TTC549 (cell line): ENCODE results near the gene PDE4DIP.
"Not testable (repeated sequence)": the region's sequence is repeated elsewhere in the genome, so short reads cannot be mapped to it uniquely, and the experiment has no call there.

ENCODE experiments used
- FAIRE-seq: peaks from 2 replicates; lab custom pipeline; 2012; peaks lifted over from hg19 to GRCh38; lab: Jason Lieb, UNC

PDE4DIP gene

DNA sequence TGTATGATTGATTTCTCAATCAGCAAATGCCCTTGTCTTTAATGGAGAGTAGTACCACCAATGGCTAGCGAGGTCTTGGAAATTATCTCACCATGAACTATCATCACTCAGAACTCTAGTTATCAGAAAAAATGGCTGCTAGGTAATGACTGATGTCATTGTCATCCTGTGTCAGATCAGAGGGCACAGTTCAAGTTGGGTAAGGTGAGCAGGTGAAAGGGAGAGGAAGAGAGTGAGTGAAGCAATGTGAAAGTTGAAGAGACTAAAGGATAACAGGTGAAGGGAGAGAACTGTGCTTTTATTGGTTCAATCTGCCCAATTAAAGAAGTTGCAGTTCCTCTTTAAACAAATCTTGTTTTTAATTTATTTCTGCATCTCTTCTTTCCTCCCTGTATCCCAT lies 76.8 kb downstream of the PDE4DIP start:
- not testable (repeated sequence) for FAIRE-seq

DNA sequence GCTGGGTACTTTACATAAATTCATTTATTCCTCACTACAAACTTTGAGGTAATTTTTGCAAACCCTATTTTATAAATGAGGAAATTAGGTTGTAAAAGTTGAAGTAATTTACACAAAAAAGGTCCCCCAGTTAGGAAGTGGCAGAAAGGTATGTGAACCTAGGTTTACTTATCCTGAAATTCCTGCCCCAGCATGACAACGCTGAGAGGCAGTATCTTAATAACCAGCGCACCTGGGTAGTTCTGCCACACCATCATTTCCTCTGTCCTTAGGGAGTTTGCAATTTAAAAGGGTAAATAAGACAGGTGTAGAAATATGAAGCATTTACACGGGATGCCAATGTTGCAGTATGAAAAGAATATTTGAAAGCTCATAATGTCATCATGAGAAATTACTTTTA lies 79.6 kb downstream of the PDE4DIP start:
- not testable (repeated sequence) for FAIRE-seq

DNA sequence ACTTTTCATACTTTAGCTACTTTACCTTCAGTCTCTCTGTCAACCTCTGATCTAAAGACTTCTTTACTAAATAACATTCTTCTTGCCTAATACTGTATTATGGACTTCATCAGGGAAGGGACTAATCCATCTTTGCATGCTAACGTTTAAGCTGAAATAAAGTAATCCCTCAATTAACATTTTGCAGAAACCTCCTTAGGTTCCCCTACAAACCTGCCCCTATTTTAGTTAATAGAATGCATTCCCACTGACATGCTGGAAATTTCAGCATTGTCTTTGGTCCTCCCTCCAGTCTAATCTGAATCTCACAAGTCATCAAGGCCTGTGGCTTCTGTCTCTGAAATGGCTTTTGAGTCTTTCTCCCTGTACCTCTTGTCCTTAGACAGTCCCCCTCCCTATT lies 83.4 kb downstream of the PDE4DIP start:
- not testable (repeated sequence) for FAIRE-seq

DNA sequence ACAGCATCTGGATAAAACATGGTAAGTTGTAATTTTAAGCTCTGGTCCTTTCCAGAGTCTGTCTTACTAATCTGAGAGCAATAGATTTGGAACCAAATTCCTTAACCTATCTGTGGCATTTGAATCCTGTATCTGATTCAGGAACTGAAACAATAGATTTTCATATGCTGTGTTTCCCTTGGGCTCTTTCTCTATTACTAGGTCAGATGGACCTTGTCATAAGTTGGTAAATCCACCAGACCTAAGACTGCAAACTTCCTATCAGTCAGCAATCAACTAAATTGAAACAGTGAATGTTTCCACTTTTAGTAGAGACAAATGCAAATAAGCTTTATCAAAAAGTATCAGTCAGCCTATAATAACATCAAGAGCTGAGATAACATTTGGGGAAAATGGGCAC lies 85.0 kb downstream of the PDE4DIP start:
- FAIRE-seq: not testable (repeated sequence)

DNA sequence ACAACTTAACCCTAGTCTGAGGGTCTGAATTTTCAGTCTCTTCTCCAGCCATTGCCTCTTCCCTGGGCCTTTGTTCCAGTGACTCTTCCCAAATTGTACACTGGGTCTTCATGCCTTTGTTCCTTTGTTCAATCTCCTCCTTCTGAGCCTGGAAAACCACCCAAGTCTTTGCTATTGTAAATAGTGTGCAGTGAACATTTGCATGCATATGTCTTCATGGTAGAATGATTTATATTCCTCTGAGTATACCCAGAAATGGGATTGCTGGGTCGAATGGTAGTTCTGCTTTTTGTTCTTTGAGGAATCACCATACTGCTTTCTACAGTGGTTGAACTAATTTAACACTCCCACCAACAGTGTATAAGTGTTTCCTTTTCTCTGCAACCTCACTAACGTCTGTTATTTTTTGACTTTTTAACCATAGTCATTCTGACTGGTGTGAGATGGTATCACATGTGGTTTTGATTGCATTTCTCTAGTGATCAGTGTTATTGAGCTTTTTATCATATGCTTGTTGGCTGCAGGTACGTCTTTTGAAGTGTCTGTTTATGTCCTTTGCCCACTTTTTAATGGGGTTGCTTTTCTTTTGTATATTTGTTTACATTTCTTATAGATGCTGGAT lies 91.3 kb downstream of the PDE4DIP start:
- FAIRE-seq: not testable (repeated sequence)

DNA sequence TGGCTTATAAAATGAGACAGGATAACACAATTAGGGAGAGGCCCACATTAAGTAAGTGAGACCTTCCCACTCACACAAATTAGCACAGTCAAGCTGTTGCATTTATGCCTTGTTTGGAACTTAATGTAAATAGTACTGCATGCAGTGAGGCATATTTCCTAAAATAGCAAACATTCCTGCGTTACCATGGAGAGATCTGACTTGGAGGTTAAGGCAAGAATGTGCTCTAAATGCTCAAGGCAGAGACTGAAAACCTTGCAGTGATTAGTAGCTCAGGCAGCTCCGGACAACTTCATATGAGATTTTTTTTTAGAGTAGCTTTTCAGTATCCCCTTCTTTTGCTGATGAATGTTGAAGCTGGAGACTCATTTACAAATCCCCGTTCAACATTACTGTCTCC lies 98.7 kb downstream of the PDE4DIP start:
- peak; percentile 73 for FAIRE-seq

DNA sequence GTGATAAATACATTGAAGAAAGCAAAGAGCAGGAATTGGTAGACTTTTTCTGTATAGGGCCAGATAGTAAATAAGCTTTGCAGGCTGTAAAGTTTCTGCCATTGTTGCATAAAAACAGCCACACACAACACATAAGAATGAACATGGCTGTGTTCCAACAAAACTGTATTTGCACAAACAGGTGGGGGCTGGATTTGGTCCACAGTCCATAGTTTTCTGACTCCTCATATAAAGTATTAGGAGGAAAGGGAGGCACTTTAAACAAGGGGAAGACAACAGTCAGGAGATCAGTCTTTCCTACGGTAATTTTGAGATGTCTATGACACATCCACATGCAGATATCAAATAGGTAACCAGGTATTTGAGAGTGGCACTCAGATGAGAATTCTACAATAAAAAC lies 100.9 kb downstream of the PDE4DIP start:
- not testable (repeated sequence) for FAIRE-seq

DNA sequence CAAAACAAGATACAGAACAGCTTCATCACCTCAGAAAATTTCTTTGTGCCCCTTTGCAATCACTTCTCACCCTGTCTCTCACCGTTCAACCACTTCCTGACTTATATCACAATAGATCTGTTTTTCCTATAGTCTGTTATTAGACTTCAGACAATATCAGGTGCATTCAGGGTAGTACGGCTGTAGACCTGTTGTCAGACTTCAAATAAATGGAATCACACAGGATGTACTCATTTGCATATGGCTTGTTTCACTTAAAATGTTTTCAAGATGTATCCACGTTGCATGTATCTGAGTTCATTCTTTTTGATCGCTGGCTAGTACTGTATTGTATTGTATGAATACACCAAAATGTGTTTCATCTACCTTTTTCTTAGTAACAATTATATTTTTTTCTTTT lies 104.5 kb downstream of the PDE4DIP start:
- FAIRE-seq: not testable (repeated sequence)

DNA sequence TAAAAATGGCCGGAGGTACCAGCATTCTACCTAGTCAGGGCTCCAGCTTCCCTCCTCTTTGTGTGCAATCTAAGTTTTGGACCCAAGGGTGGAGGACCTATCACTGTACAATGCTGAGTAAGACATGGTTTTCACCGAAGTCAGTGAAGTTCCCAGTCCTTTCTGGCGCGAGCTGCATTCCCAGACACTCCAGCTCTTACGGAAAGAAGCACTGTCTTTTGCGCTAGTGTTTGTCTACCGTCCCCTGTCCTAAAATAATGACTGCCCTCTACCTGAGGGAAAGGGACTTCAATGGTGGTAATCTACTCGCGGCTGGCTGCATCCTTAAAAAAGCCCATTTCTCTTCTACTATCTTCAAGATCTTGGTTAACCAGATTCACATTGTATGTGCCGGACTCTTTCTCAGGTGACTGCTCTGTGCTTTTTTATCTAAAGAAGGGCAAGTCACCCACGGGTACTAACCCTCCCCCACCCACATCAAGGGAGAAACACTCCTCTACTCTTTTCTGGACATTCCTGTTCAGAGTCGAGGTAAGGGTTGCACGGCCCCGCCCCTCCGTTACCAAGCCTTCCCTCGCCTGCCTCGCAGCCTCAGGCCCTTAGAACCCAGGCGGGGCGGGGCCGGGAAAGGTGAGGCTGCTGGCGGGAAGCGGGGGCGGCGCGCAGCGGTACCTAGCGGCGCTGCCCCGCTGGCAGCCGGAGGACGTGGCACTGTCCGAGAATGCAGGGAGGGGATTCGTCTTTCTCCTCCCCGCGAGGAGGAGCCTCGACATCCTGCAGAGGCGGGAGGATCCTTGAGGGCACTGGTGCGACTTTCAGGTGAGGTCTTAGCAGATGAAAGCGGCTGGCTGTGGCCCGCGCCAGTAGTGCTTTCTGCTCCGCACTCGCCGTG lies 107.4 kb downstream of the PDE4DIP start:
- FAIRE-seq: not testable (repeated sequence)

DNA sequence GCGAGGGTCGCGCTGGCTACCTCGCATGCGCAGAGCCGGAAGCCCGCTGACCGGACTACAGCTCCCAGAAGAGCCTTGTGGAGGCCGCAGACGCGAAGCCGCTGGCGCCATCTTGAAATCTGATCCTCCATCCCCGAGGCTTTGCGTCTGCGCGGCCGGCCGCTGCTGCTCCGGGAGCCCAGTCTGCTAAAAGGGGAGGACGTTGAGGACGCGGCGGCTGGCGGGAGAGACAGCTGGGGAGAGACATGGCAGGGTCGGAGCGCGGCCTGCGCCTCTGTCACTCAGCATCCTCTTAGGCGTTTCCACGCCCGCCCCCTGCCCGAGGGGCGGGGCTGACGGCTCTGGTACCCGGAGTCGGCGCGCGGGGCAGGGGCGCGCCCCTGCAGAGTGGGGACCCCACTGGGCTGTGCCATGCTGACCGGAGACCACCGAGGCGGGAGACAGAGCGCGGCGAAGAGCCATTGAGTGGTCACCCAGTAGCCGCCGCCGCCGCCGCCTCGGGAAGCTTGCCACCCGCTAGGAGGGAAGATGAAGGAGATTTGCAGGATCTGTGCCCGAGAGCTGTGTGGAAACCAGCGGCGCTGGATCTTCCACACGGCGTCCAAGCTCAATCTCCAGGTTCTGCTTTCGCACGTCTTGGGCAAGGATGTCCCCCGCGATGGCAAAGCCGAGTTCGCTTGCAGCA lies 108.2 kb downstream of the PDE4DIP start:
- FAIRE-seq: peak; percentile 85

DNA sequence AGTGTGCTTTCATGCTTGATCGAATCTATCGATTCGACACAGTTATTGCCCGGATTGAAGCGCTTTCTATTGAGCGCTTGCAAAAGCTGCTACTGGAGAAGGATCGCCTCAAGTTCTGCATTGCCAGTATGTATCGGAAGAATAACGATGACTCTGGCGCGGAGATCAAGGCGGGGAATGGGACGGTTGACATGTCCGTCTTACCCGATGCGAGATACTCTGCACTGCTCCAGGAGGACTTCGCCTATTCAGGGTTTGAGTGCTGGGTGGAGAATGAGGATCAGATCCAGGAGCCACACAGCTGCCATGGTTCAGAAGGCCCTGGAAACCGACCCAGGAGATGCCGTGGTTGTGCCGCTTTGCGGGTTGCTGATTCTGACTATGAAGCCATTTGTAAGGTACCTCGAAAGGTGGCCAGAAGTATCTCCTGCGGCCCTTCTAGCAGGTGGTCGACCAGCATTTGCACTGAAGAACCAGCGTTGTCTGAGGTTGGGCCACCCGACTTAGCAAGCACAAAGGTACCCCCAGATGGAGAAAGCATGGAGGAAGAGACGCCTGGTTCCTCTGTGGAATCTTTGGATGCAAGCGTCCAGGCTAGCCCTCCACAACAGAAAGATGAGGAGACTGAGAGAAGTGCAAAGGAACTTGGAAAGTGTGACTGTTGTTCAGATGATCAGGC lies 108.8 kb downstream of the PDE4DIP start:
- not testable (repeated sequence) for FAIRE-seq

DNA sequence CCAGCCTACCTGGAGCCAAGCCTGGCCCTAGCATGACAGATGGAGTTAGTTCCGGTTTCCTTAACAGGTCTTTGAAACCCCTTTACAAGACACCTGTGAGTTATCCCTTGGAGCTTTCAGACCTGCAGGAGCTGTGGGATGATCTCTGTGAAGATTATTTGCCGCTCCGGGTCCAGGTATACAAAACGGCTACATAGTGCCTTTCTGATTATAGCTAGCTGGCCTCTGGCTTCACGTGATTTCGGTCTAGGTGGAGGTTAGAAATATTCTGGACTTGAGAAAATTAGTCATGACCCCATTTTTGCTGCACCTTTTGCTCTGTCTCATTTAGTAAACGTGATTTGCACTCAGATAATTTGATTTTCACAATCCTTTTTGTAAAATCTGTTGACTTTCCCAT lies 109.5 kb downstream of the PDE4DIP start:
- not testable (repeated sequence) for FAIRE-seq

DNA sequence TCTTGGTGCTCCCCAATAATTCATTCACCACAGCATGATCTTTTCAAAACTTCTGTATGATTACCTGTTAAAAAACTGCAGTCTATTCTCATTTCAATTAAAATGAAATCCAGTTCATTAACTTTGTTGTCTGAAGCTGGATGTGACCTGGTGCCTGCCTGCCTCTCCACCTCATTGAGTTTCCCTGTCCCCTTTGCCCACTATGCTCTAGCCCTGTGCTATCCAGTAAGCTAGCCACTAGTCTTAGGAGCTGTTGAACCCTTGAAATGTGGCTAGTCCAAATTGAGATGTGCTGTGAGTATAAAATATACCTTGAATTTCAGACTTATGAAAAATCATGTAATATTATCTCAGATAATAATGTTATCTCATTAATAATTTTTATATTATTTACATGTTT lies 114.1 kb downstream of the PDE4DIP start:
- FAIRE-seq: not testable (repeated sequence)

DNA sequence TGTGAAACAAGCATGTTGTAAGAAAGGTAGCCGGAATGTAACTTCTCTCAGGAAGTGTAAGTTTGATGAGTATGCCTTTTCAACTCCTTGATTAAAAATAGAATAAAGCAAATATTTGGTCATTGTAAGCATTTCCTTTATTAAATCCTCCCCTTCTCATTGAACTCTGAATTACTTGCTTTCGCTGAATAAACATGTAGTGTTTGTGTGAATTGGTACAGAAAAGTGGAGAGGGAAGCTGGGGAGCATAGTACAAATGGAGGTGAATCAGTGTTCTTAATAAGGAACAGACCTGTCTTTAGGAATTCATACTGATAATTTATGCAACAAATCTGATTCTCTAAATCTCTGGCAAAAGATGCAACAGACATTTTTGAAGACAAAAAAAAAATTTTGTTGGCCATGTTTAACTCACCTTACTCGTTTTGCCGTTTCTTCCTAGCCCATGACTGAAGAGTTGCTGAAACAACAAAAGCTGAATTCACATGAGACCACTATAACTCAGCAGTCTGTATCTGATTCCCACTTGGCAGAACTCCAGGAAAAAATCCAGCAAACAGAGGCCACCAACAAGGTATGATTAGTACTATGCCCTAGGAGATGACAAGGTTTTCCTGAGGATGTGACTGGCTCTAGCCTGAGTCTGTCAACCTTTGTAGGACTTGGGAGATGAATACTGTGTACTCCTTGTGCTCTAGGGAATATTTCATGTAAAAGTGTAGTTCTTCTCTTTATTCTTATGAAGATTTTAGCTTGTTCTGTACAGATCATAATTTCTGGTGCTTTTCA lies 116.2 kb downstream of the PDE4DIP start:
- FAIRE-seq: not testable (repeated sequence)

DNA sequence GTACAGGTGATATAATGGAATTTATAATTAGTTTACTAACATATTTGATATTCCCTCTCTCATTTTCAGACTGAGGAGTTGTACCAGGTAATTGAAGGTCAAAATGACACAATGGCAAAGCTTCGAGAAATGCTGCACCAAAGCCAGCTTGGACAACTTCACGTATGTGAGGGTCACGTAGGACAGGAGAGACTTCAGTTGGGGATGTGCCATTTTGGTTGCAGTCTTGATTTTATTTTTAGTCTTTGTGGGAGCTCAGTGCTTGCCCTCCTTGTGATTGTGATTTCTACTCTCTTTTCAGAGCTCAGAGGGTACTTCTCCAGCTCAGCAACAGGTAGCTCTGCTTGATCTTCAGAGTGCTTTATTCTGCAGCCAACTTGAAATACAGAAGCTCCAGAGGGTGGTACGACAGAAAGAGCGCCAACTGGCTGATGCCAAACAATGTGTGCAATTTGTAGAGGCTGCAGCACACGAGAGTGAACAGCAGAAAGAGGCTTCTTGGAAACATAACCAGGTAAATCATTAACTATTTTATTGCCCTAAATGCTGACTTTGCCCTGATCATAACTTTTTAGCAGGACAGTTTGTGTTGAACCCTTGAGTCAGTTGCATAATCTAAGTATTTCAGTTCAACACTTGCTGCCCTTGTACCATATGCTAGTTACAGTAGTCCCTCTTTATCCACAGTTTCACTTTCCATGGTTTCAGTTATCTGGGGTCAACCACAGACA lies 118.1 kb downstream of the PDE4DIP start:
- not testable (repeated sequence) for FAIRE-seq

DNA sequence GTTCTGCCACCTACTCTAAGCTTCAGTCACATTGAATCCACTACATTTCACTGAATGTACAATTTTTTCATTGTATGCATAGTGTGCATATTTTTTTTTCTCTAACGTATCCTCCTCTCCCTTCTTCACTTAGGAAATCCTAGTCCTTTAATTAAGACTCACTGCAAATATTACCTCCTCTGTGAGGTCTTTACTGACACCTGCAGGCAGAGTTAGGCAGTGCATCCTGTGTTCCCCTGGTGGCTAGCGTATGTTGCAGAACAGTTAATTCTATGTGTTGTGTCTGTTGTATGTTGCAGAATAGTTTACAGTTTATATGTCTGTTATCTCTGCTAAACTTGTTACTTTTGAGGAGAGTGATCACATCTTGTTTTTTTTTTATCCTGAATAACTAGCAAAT lies 121.9 kb downstream of the PDE4DIP start:
- peak; percentile 93 for FAIRE-seq

DNA sequence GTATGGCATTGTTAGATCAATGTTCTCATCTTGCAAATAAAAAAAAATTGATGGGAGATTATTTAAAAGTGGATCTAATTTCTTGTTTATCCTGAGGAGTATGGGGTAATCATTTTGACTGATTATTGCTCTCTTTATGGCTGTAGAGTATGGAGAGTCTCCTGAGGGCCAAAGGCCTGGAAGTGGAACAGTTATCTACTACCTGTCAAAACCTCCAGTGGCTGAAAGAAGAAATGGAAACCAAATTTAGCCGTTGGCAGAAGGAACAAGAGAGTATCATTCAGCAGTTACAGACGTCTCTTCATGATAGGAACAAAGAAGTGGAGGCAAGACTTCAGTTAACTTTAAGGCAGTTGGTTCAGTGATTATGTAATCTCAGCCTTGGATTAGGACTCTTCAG lies 123.4 kb downstream of the PDE4DIP start:
- not testable (repeated sequence) for FAIRE-seq

DNA sequence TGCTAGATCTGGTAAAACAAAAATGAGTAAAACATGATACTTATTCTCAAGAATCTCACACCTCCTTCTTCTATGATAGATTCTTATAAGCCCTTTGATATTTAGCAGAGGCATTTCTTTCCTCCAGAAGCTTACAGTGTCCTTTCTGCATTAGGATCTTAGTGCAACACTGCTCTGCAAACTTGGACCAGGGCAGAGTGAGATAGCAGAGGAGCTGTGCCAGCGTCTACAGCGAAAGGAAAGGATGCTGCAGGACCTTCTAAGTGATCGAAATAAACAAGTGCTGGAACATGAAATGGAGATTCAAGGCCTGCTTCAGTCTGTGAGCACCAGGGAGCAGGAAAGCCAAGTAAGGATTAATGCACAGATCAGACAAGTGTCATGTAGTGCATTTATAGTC lies 124.5 kb downstream of the PDE4DIP start:
- not testable (repeated sequence) for FAIRE-seq

DNA sequence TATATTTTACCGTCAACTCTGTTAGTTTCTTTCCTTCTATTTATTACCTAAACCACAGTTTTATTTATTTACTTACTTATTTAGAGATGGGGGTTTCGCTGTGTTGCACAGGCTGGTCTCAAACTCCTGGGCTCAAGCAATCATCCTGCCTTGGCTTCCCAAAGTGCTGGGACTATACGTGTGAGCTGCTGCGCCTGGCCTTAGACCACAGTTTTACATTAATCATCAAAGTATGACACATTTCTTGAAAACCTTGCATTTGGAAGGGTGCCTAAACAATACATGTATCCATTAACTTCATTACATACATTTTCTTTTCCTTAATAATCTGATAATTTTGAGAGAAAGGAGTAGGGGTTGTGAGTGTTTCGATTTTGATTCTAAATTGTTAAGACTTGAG lies 124.9 kb downstream of the PDE4DIP start:
- not testable (repeated sequence) for FAIRE-seq

DNA sequence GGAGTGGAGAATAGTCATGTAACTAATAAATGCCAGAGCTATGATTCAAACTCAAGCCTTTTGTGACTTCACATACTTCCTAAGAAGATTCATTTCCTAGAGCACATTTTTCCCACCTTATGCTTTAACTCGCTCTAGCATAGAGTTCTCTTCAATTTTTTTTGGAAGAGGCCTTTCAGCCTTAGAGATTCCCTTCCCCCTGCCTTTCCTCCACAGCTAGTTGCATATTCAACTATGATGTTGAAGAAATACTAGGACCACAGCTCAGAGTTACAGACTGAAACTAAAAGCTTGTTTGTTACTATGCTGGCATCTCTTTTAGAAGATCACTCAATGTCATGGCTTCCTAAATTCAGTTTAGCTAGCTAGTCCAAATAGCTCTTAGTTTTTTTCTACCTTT lies 131.2 kb downstream of the PDE4DIP start:
- FAIRE-seq: not testable (repeated sequence)
